GM19099 (cell line): ENCODE data around the gene SRSF6.

Experiments used
- POLR2A ChIP-seq: IDR thresholded peaks from 3 replicates; pipeline ENCODE4 v1.6.1; 2011; ENCODE audit warnings: low read depth; ENCODE audit not compliant: insufficient read length; ENCODE audit errors: extremely low read depth

The SRSF6 gene

GRCh38 chr20:43508604-43509040 is 50.9 kb downstream of the SRSF6 start:
- no peak for TF ChIP-seq POLR2A

- TF ChIP-seq POLR2A: no peak
Observed at GRCh38 chr20:43511879-43512278, 54.2 kb downstream of the SRSF6 start.

- TF ChIP-seq POLR2A: no peak
Observed at GRCh38 chr20:43513372-43513930, 55.8 kb downstream of the SRSF6 start.
